Gastroesophageal sphincter (tissue), 3 donors: ENCODE results near the gene PFN4.

Experiments
- POLR2AphosphoS5 ChIP-seq: sonication (generic); formaldehyde crosslinking; IDR thresholded peaks from one replicate; pipeline ENCODE4 v1.6.1; 2017; ENCODE audit warnings: antibody characterized with exemption
- TF ChIP-seq, protein P1 (sequence below), 4 experiments: fragments of 200-600 bp in 2 of 4; fragments of 450-650 bp in 2 of 4; sonication (generic) in 1 of 4; IDR thresholded peaks; one replicate each; pipeline ENCODE4 v1.5.1; 2017 to 2019; ENCODE audit warnings: antibody characterized with exemption in 4 of 4, mild to moderate bottlenecking in 2 of 4, moderate library complexity in 2 of 4

DNA sequence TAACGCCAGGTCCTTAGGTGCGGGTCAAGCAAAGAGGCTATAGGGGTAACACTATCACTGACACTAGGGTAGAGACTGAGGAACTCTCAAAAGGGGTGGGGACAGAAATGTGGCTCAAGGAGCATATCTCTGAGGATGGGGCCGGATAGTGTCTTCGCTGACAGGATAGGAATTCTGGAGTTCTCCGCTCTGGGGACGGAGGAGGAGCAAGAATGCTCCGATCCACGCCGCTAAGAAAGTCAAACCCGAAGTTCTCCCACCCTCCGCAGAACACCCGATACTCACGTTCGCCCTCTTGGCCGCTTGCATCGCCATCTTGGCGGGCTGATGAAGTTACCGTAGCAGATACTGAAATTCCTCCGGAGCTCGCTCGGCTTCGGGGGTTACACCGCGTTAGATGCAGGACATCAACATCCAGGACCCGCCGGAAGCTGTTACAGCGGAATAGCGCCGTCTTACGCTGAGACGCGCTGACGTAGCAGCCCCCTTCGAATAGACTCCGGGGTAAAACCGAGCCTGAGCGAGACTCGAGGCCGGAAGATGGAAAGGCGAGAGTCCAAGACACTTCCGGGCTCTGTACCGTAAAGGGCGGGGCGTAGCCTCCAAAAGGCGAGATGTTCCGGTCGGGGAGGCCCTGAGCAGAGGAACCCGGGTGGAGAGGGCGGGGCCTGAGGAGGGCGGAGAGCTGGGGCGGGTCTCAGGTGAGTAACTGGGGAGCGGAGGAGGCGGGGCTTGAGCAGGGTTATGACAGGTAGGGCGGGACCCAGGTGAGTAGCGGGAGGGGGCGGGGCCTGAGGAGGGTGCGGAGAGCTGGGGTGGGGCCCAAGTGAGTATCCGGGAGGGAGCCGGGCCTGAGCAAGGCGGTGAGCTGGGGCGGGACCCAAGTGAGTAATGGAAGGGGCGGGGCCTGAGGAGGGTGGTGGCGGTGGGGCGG is 47.0 kb downstream of the PFN4 start, which contains the start of gene SF3B6:
- peak; percentile 85 for TF ChIP-seq POLR2AphosphoS5
- TF ChIP-seq, protein P1, sequence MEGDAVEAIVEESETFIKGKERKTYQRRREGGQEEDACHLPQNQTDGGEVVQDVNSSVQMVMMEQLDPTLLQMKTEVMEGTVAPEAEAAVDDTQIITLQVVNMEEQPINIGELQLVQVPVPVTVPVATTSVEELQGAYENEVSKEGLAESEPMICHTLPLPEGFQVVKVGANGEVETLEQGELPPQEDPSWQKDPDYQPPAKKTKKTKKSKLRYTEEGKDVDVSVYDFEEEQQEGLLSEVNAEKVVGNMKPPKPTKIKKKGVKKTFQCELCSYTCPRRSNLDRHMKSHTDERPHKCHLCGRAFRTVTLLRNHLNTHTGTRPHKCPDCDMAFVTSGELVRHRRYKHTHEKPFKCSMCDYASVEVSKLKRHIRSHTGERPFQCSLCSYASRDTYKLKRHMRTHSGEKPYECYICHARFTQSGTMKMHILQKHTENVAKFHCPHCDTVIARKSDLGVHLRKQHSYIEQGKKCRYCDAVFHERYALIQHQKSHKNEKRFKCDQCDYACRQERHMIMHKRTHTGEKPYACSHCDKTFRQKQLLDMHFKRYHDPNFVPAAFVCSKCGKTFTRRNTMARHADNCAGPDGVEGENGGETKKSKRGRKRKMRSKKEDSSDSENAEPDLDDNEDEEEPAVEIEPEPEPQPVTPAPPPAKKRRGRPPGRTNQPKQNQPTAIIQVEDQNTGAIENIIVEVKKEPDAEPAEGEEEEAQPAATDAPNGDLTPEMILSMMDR (IDR thresholded peaks at IDR 0.05): peak in 1 of 4 experiments; percentile 4
